HepG2 (cell line): ENCODE measurements around the gene ZNF512B. TPM values are rescaled to one million over a fixed set of nuclear protein-coding genes. Genes with fewer than 3 reads are reported as not detected.

Experiments used
- ATAC-seq: fragments of 200-7000 bp; cut with Tn5 transposase; 3 replicates; pipeline ENCODE4 v1.9.1; 2020; ENCODE audit warnings: mild to moderate bottlenecking, moderate library complexity
- BruUV-seq: library from RNA; stranded (reverse); fragments of 400-500 nt; replicated peaks from 2 replicates; lab custom pipeline; 2021; lab: Mats Ljungman, UMichigan
- CTCF ChIA-PET: fragments of 300-600 bp; formaldehyde crosslinking; extraction: SDS; loops from one replicate; lab custom pipeline; 2021; ENCODE audit warnings: low total read pairs, inconsistent platforms, low intra/inter-chr PET ratio; lab: Yijun Ruan, JAX
- POLR2A ChIA-PET: fragments of 350-600 bp; sonication (Branson Sonifier 250); formaldehyde crosslinking; loops from one replicate; lab custom pipeline; 2020; ENCODE audit warnings: antibody characterized with exemption, inconsistent platforms; lab: Yijun Ruan, JAX
- DNase-seq: peaks from one replicate; pipeline ENCODE4 v3.0.0-alpha.2; 2015; ENCODE audit warnings: low spot score
- FAIRE-seq: peaks from 3 replicates; lab custom pipeline; 2011; peaks lifted over from hg19 to GRCh38; lab: Jason Lieb, UNC
- H2AFZ ChIP-seq: one replicate; pipeline ENCODE4 v1.6.1; 2011; ENCODE audit warnings: low read length, inconsistent platforms
- H3K27ac ChIP-seq: fragments of 300-600 bp; 3 replicates; pipeline ENCODE4 v1.8.0; 2011; ENCODE audit warnings: mixed run types, mild to moderate bottlenecking, mixed read lengths, low read length, inconsistent platforms; ENCODE audit not compliant: insufficient read depth; ENCODE audit errors: extremely low read length
- H3K27me3 ChIP-seq, 2 experiments: fragments of 200-600 bp in 1 of 2; 2 replicates in 1 of 2; 3 replicates in 1 of 2; pipeline versions ENCODE4 v1.6.0 to v1.8.0; 2011; ENCODE audit warnings: low read length in 2 of 2, mild to moderate bottlenecking in 2 of 2, moderate library complexity in 2 of 2, inconsistent platforms in 1 of 2; ENCODE audit not compliant: insufficient read depth in 2 of 2, control insufficient read depth in 1 of 2
- H3K36me3 ChIP-seq, 2 experiments: fragments of 200-600 bp in 1 of 2; replicated peaks in 1 of 2; 2 replicates in 1 of 2; 3 replicates in 1 of 2; pipeline versions ENCODE4 v1.5.1 to v1.8.0; 2011; ENCODE audit warnings: low read length in 2 of 2, inconsistent platforms in 1 of 2; ENCODE audit not compliant: insufficient read depth in 2 of 2, control insufficient read depth in 1 of 2
- H3K4me1 ChIP-seq: 2 replicates; pipeline ENCODE4 v1.5.1; 2012; ENCODE audit warnings: low read length, inconsistent platforms; ENCODE audit not compliant: insufficient read depth
- H3K4me2 ChIP-seq: 2 replicates; pipeline ENCODE4 v1.6.0; 2011; ENCODE audit warnings: low read depth, low read length, inconsistent platforms
- H3K4me3 ChIP-seq, 3 experiments: fragments of 200-600 bp in 1 of 3; sonication (generic), shearing (Covaris generic) in 1 of 3; replicated peaks in 1 of 3; 2 replicates each; pipeline ENCODE4 v1.5.1; 2011 to 2016; ENCODE audit warnings: low read length in 3 of 3, inconsistent platforms in 2 of 3, low read depth in 2 of 3, mild to moderate bottlenecking in 2 of 3, control low read depth in 1 of 3, mixed read lengths in 1 of 3; ENCODE audit not compliant: insufficient read depth in 1 of 3
- H3K79me2 ChIP-seq: one replicate; pipeline ENCODE4 v1.6.1; 2011; ENCODE audit warnings: low read length, inconsistent platforms; ENCODE audit not compliant: insufficient read depth
- H3K9ac ChIP-seq: 2 replicates; pipeline ENCODE4 v1.6.0; 2011; ENCODE audit warnings: mild to moderate bottlenecking, low read depth, low read length, inconsistent platforms; ENCODE audit not compliant: insufficient read depth
- H3K9me3 ChIP-seq: 2 replicates; pipeline ENCODE4 v1.5.1; 2012; ENCODE audit warnings: mild to moderate bottlenecking, low read length
- H4K20me1 ChIP-seq: 2 replicates; pipeline ENCODE4 v1.6.0; 2011; ENCODE audit warnings: inconsistent platforms, mild to moderate bottlenecking, low read length, moderate library complexity; ENCODE audit not compliant: insufficient read depth
- AGO2 ChIP-seq: fragments of 200-400 bp; formaldehyde crosslinking; optimal IDR thresholded peaks from 2 replicates; pipeline ENCODE3; 2017; ENCODE audit warnings: mild to moderate bottlenecking, low read depth, low read length, moderate library complexity
- FOXO1 ChIP-seq: sonication (generic); formaldehyde crosslinking; IDR thresholded peaks from 2 replicates; pipeline ENCODE4 v1.4.0; 2020; ENCODE audit warnings: missing genetic modification reagents
- HNRNPLL ChIP-seq: fragments of 200-400 bp; formaldehyde crosslinking; IDR thresholded peaks from 2 replicates; pipeline ENCODE4 v1.6.1; 2017; ENCODE audit warnings: mild to moderate bottlenecking, low read depth, low read length; ENCODE audit not compliant: poor library complexity, severe bottlenecking
- KAT8 ChIP-seq: IDR thresholded peaks from 2 replicates; pipeline ENCODE4 v1.6.1; 2016; ENCODE audit warnings: missing genetic modification reagents, missing compliant biosample characterization
- NR0B2 ChIP-seq: sonication (generic); formaldehyde crosslinking; IDR thresholded peaks from 2 replicates; pipeline ENCODE4 v1.4.0; 2020; ENCODE audit warnings: mild to moderate bottlenecking, missing genetic modification reagents
- PHF21A ChIP-seq: sonication (generic); formaldehyde crosslinking; IDR thresholded peaks from 2 replicates; pipeline ENCODE4 v1.5.0; 2020; ENCODE audit warnings: mild to moderate bottlenecking, missing genetic modification reagents
- POLR2AphosphoS2 ChIP-seq: IDR thresholded peaks from 2 replicates; pipeline ENCODE4 v1.6.1; 2011; ENCODE audit warnings: low read depth, low read length, improper control_type of control experiment
- SP2 ChIP-seq: sonication (generic); formaldehyde crosslinking; IDR thresholded peaks from 2 replicates; pipeline ENCODE4 v1.5.1; 2020; ENCODE audit warnings: mild to moderate bottlenecking, missing genetic modification reagents
- SPEN ChIP-seq: sonication (generic); formaldehyde crosslinking; IDR thresholded peaks from 2 replicates; pipeline ENCODE4 v1.5.1; 2020; ENCODE audit warnings: low read depth, mild to moderate bottlenecking, missing genetic modification reagents
- STAT6 ChIP-seq: sonication (generic); formaldehyde crosslinking; IDR thresholded peaks from 2 replicates; pipeline ENCODE4 v1.4.0; 2020; ENCODE audit warnings: missing genetic modification reagents, mild to moderate bottlenecking, borderline replicate concordance
- WGBS: methylation state at CpG from one replicate; pipeline ENCODE4 v1.1.6; 2017; ENCODE audit warnings: low lambda C conversion rate; 5-methylcytosine and 5-hydroxymethylcytosine counted together
- in situ Hi-C: cut with HindIII; loops from 2 replicates; pipeline ENCODE4 v1.10.0; 2017; ENCODE audit warnings: low pct_unique_long_range_greater_than_20kb; ENCODE audit not compliant: extremely low pct_ligation_motif_present
- intact Hi-C: fragments of 100-400 bp; cut with micrococcal nuclease; formaldehyde crosslinking; loops from one replicate; pipeline ENCODE4 v1.10.0; 2022; ENCODE audit not compliant: unreplicated experiment
- polyA plus RNA-seq, 8 experiments: library from polyadenylated mRNA; depleted of rRNA in 3 of 8; stranded (reverse) in 7 of 8; unstranded in 1 of 8; fragments of >200 nt; fragmentation: Illumina TruSeq in 4 of 8; extraction: Trizol in 4 of 8; gene quantifications; 2 replicates each; pipeline versions ENCODE4 v1.2.1 to v1.2.3, GENCODE V29; 2011 to 2016; ENCODE audit warnings: low read depth in 4 of 8, missing spikeins in 1 of 8, mixed read lengths in 1 of 8; ENCODE audit not compliant: insufficient read depth in 1 of 8
- total RNA-seq, 5 experiments: library from RNA; depleted of rRNA; stranded (reverse); fragments of >200 nt; fragmentation: Illumina TruSeq; extraction: Trizol; gene quantifications; 2 replicates each; pipeline ENCODE4 v1.2.3, GENCODE V29; 2016; ENCODE audit warnings: low read depth in 1 of 5

ZNF512B gene
- total and polyA plus RNA-seq, 2 of the 13 experiments (the other 11 are each of a cell fraction or from before 2014, with no cell fraction given): 11.5 to 30.6 TPM

- Histone ChIP-seq H3K4me3 (no peak overlapping the region), H3K27ac (peak overlapping the region; percentile 83), H3K79me2 (peaks cover 22% of the 10 kb centered on the region), H3K27me3 (no peaks in the 10 kb centered on the region), H3K36me3 (peaks cover 34 to 37% of the 10 kb centered on the region in 2 experiments; a peak in 4 of 5 replicates), H3K4me1 (peaks cover 42% of the 10 kb centered on the region), H3K4me2 (no peak overlapping the region), H4K20me1 (peaks cover 20% of the 10 kb centered on the region), H3K9me3 (no peaks in the 10 kb centered on the region), H3K9ac (no peak overlapping the region), H2AFZ (no peak overlapping the region)
- TF ChIP-seq HNRNPLL: peak; percentile 2
- TF ChIP-seq FOXO1: no peak
- no peak for TF ChIP-seq NR0B2 (CRISPR knock-in tag)
- TF ChIP-seq POLR2AphosphoS2: no peak
- no peak for TF ChIP-seq SP2 (CRISPR knock-in tag)
- 0 out of 2 replicates have a peak, but pooled peaks have one; percentile 18 for TF ChIP-seq SPEN (CRISPR knock-in tag)
- TF ChIP-seq AGO2: peak; percentile 3
- no peak for TF ChIP-seq STAT6
- no peak for TF ChIP-seq PHF21A (CRISPR knock-in tag)
- TF ChIP-seq KAT8 (CRISPR knock-in tag): no peak
- ChIA-PET CTCF (no interaction called here), POLR2A (interaction anchor here (0.8 to 2.9 kb wide), 5 partner anchors 9 to 93 kb away, joined by 3 to 43 read pairs (median 3); partner anchors contain the start of gene TPD52L2)
- intact Hi-C loops: no loop called here
- FAIRE-seq (no peak), DNase-seq (no peak), ATAC-seq (no peak)
- in situ Hi-C loops: no loop called here
- no TSS peak for BruUV-seq
- 85% methylated on average over 4 of the region's 4 CpGs for WGBS
These were observed 11.3 kb downstream of the ZNF512B start for GRCh38 chr20:63958471-63958870.
